HepG2 (cell line): ENCODE data around the gene CCBE1.

Source experiments
- ATRX ChIP-seq: sonication (generic); formaldehyde crosslinking; IDR thresholded peaks from 2 replicates; pipeline ENCODE4 v1.4.0; 2020; ENCODE audit warnings: missing genetic modification reagents, borderline replicate concordance
- PAWR ChIP-seq: sonication (generic); formaldehyde crosslinking; IDR thresholded peaks from 2 replicates; pipeline ENCODE4 v1.4.0; 2020; ENCODE audit warnings: missing genetic modification reagents, mild to moderate bottlenecking, borderline replicate concordance

DNA sequence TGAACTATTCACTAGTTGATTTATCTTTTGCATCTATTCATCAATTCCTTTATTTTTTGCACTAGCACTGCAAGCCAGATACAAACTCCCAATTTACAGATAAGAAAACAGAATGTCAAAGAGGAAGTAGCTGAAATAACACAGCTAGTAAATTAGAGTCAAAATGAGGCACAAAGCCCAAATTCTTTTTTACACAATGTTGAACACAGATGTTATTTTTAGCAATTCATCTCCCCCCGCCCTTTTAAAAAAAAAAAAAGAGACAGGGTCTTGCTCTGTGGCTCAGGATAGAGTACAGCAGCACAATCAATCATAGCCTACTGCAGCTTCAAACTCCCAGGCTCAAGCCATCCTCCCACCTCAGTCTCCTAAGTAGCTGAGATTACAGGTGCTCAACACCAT lies 127.8 kb downstream of the CCBE1 start:
- TF ChIP-seq ATRX (no peak), PAWR (CRISPR knock-in tag) (no peak)
